ENCODE results near the gene CPED1. TPM values are rescaled to one million over a fixed set of nuclear protein-coding genes. Genes with fewer than 3 reads are reported as not detected.

Gene CPED1
- total RNA-seq, 1 experiment from 2014 or later: 0.39 TPM

GRCh38 chr7:120949998-120950538, 38.4 kb upstream of the CPED1 start:
- CTCF ChIA-PET: interaction anchor here (0.6 to 0.7 kb wide), 2 partner anchors 87 to 158 kb away, joined by 3 to 5 read pairs; no protein-coding TSS in a partner anchor
- POLR2A ChIA-PET: interaction anchor here (0.7 kb wide), 1 partner anchor 866 kb away, joined by 5 read pairs; no protein-coding TSS in a partner anchor
- ATAC-seq (no peak), DNase-seq (ENCODE audit: low read depth, low spot score) (no peak)
- Histone ChIP-seq H3K27me3 (ENCODE audit: control insufficient read depth, insufficient read depth, low read length) (peaks cover 4% of the 10 kb centered on the region; the same call in 1 of the 2 replicates), H3K4me1 (ENCODE audit: control insufficient read depth, insufficient read depth, low read length) (peaks cover 13% of the 10 kb centered on the region), H3K27ac (ENCODE audit: low read length) (peak overlapping the region; percentile 55; the same call in 1 of the 2 replicates), H3K4me3 (ENCODE audit: low read depth in 2 of 2, low read length in 2 of 2) (peak overlapping the region; percentile 96 to 99), H3K36me3 (ENCODE audit: control insufficient read depth, insufficient read depth, low read length) (peaks cover 24% of the 10 kb centered on the region), H3K9me3 (ENCODE audit: control insufficient read depth, insufficient read depth, low read depth, low read length) (no peaks in the 10 kb centered on the region)
- no TSS peak for BruUV-seq (replicated peaks)
- in situ Hi-C loops (cut with HindIII; ENCODE audit: low pct_unique_long_range_greater_than_20kb, low sequenced_read_pairs): no loop called here
- TF ChIP-seq CTCF (IDR thresholded peaks at IDR 0.05) (no peak), TCF7L2 (IDR thresholded peaks at IDR 0.05; ENCODE audit: low read depth, low read length) (peak; percentile 87)
- intact Hi-C loops (cut with micrococcal nuclease; ENCODE audit: unreplicated experiment): no loop called here

GRCh38 chr7:120950539-120951308, 37.8 kb upstream of the CPED1 start, which contains the start of gene ING3:
Gene ING3, plus strand, starts transcription at chr7:120950777. Its CDS starts 120 bp downstream, at chr7:120950897.
- H3K4me3 ChIP-seq (ENCODE audit: low read depth in 2 of 2, low read length in 2 of 2): peak within 1 kb of the TSS; percentile 96 to 99
- TF ChIP-seq POLR2AphosphoS5 (IDR thresholded peaks at IDR 0.05; ENCODE audit: low read depth, low read length) (peak; percentile 86), REST (IDR thresholded peaks at IDR 0.05; ENCODE audit: insufficient read depth in 1 of 2, low read depth in 2 of 2, low read length in 1 of 2) (no peak), CTCF (IDR thresholded peaks at IDR 0.05) (no peak), SIN3A (IDR thresholded peaks at IDR 0.05; ENCODE audit: borderline replicate concordance, insufficient read depth, low read depth, low read length) (0 out of 2 replicates have a peak, but pooled peaks have one; percentile 40), TCF7L2 (IDR thresholded peaks at IDR 0.05; ENCODE audit: low read depth, low read length) (peak; percentile 59)
- in situ Hi-C loops (cut with HindIII; ENCODE audit: low pct_unique_long_range_greater_than_20kb, low sequenced_read_pairs): no loop called here
- intact Hi-C loops (cut with micrococcal nuclease; ENCODE audit: unreplicated experiment): no loop called here
- H3K27ac ChIP-seq (ENCODE audit: low read length): peak within 1 kb of the TSS; percentile 83
- CTCF ChIA-PET: interaction anchor here (0.6 to 1.1 kb wide), 4 partner anchors 73 to 159 kb away, joined by 3 to 9 read pairs (median 4); no protein-coding TSS in a partner anchor
- H3K4me1 ChIP-seq (ENCODE audit: control insufficient read depth, insufficient read depth, low read length): peaks cover 13% of the 10 kb centered on the region
- ATAC-seq (peak; percentile 99), DNase-seq (ENCODE audit: low read depth, low spot score) (peak; percentile 95)
- BruUV-seq (replicated peaks): no TSS peak
- POLR2A ChIA-PET: interaction anchor here (0.6 to 0.7 kb wide), 2 partner anchors 629 to 866 kb away, joined by 3 to 5 read pairs; no protein-coding TSS in a partner anchor
- peaks cover 24% of the 10 kb centered on the region for H3K36me3 ChIP-seq (ENCODE audit: control insufficient read depth, insufficient read depth, low read length)
- H3K27me3 ChIP-seq (ENCODE audit: control insufficient read depth, insufficient read depth, low read length): no peaks in the 10 kb centered on the region
- H3K9me3 ChIP-seq (ENCODE audit: control insufficient read depth, insufficient read depth, low read depth, low read length): no peaks in the 10 kb centered on the region
